Measurements from ENCODE around the gene LINC01488.

The LINC01488 gene

DNA sequence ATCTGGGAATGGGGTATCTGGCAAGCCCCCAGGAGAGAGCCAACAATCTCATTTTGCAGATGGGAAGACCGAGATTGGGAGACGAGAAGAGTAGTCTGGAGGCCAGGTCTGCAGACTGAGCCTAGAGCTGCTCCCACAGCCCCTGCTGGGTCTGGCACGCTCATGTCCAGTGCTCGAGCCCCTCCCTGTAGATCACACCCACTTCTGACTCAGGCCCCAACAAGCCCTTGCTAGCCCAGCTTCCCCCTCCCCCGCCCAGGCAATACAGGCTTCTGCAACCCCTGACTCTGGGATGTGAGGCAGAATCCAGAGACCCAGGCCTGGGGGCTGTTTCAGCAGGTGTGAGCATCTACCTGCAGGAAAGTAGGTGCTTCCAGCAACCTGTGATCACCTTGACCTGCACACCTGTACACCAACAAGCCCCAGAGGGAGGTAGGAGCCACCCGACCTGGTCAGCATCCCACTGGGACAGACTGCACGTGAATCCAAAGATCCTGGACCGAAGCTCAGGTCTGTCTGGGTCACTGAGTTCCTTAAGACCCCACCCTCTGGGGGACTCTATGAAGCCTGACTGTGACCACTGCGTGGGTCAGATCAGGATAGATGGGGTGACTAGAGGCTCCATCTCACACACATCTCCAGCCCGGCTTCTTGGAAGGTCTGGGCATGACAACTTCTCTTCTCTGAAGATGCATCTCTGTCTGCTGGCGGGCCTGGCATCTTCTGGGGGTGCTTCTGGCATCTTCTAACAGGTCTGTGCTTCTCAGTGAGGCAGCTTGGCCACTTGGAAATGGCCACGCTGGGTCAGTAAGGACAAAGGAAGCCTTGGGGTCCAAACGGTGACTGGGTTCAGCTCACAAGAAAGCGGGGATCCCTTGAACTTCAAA is 29.3 kb downstream of the LINC01488 start:
- no peak overlapping the region for H3K27ac ChIP-seq
- TF ChIP-seq, protein P1, sequence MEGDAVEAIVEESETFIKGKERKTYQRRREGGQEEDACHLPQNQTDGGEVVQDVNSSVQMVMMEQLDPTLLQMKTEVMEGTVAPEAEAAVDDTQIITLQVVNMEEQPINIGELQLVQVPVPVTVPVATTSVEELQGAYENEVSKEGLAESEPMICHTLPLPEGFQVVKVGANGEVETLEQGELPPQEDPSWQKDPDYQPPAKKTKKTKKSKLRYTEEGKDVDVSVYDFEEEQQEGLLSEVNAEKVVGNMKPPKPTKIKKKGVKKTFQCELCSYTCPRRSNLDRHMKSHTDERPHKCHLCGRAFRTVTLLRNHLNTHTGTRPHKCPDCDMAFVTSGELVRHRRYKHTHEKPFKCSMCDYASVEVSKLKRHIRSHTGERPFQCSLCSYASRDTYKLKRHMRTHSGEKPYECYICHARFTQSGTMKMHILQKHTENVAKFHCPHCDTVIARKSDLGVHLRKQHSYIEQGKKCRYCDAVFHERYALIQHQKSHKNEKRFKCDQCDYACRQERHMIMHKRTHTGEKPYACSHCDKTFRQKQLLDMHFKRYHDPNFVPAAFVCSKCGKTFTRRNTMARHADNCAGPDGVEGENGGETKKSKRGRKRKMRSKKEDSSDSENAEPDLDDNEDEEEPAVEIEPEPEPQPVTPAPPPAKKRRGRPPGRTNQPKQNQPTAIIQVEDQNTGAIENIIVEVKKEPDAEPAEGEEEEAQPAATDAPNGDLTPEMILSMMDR (conservative IDR thresholded peaks at IDR 0.05): no peak
- no peak for TF ChIP-seq ZFX (IDR thresholded peaks at IDR 0.05)

DNA sequence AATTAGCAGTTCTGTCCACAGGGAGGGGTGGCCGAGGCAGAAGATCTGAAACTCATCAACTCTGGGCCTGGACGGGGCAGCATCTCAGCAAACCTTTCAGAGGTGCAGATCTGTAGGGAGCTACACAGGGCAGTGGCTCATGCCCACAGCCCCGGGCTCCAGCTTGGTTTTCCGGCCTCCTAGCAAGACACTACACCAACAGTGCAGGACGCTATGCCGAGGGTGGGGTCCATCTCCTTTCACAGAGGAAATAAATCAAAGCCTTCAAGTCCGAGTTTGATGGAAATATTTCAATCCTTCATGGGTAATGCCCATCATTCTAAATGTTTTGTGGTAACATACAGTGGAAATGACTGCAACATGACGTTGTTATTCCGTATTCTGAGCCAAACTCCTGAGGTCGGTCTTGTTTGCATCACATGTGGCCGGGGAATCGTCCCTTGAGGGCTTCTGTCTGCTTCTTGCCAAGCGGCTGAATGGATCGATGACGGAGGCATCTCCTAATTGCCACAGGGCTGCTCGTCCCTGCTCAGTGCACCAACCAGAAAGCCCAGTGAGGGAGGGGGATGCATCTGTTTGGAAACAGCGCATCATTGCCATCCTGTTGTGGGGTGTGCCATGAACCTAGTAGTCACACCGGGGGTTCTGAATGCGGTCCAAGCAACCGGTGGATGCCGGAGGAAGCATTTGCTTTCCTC is 30.0 kb downstream of the LINC01488 start:
- TF ChIP-seq, protein P1 (conservative IDR thresholded peaks at IDR 0.05): no peak
- TF ChIP-seq ZFX (IDR thresholded peaks at IDR 0.05): no peak

DNA sequence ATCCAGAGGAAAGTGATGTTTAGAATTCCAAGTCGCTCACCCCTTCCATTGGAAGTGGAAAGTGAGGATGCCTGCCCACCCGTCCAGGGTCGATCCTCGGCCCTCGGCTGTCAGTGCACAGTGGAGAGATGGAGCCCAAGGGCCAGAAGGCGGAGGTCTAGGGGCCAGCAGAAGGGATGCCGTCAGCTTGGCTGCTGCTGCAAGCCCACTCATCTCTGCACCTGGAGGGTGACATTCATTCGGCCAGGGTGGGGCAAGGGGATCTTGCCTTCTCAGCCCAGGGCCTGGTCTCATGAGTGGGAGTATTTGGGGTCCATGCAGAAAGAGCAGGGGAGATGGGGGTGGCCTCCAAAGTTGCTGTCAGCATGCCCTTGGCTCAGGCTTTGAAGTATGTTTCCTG is 30.7 kb downstream of the LINC01488 start:
- H3K27ac ChIP-seq: no peak overlapping the region
- TF ChIP-seq ZFX (IDR thresholded peaks at IDR 0.05): no peak
- TF ChIP-seq, protein P1 (conservative IDR thresholded peaks at IDR 0.05): no peak

More for the DNA sequence above, 30.0 kb downstream of the LINC01488 start:
- H3K27ac ChIP-seq: no peak overlapping the region

DNA sequence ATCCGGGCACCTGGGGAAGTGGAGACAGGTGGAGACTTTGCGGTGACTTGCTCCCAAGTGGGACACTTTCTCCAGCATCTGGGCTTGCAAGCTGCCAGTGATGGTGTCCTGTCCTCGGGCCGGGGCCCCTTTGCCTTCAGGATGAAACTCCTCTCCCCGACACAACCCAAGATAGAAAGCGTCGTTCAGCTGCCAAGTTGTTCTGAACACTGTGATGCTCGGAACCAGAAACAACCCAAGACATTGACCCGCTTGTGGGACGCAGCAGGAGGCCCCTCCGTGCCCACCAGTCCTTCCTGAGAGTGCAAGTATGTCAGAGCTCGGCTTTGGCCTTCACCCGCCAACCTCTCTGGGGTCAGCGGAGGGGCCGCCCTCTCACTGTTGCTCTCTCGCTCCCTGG is 31.3 kb downstream of the LINC01488 start:
- no peak overlapping the region for H3K27ac ChIP-seq
- TF ChIP-seq, protein P1 (conservative IDR thresholded peaks at IDR 0.05): no peak
- no peak for TF ChIP-seq ZFX (IDR thresholded peaks at IDR 0.05)

DNA sequence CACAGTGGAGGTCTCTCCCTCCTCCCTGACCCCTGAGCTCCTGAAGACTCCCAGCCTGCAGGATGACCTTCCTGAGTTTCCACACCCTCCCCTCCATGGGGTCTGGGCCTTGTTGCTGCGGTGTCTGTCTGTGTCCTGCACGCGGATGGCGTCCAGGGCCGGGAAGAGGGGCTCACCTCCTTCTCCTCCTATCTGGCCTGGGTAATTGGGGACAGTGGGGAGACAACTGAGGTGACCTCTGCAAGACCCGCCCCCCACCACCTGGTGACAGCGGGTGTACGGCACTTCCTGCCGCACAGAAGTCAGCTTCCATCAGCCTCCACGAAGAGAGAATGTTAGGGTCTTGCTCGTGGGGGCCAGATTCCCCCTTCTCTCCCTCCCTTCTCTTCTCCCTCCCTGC is 31.7 kb downstream of the LINC01488 start:
- no peak for TF ChIP-seq ZFX (IDR thresholded peaks at IDR 0.05)
- TF ChIP-seq, protein P1 (conservative IDR thresholded peaks at IDR 0.05): no peak
- H3K27ac ChIP-seq: no peak overlapping the region

DNA sequence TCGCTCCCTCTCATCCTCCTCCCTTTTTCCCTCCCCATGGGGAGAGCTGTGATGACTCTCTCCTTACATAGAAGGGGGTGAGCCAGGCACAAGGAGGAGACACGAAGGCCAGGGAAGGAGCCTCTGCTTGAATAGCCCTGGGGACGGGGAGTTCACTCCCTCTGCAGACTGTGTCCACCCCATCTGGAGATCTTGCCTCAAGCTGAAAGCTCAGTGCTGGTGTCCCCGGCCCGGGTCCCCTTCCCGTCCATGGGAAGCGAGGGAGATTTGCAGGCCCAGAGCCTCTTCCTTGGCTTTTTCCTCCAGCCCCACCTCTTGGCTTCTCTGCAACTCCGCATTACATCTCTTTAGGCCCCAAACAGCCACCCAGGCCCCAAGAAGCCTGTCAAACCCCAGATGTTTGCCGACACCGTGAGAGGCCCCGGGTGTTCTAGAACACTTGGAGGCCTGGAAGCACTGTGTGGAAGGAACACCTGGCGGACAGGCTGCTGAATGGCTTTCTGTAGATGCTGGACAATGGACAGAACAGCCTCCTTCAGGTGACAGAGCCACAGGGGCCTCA is 32.3 kb downstream of the LINC01488 start:
- TF ChIP-seq, protein P1 (conservative IDR thresholded peaks at IDR 0.05): no peak
- TF ChIP-seq ZFX (IDR thresholded peaks at IDR 0.05): no peak
- no peak overlapping the region for H3K27ac ChIP-seq

DNA sequence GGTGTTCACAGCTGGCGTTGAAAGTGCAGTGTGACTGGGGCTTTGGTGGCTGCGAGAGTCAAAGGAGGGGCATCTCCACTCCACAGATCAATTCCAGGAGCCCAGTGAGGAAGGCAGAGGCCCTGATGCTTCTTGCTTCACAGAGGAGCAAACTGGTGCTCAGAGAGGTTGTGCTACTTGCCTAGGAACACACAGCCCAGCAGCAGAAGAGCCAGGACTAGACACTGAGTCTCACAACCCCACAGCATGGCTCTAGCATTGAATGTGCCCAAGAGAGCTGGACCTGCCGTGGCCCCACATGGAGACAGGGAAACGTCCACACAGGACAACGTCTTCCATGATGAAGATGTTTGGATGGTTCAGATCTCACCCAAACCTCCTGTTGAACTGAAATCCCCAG is 33.3 kb downstream of the LINC01488 start:
- TF ChIP-seq, protein P1 (conservative IDR thresholded peaks at IDR 0.05): no peak
- no peak for TF ChIP-seq ZFX (IDR thresholded peaks at IDR 0.05)
- no peak overlapping the region for H3K27ac ChIP-seq
